Thyroid gland (tissue), 4 donors: Measurements from ENCODE around the gene ZGPAT.

ENCODE experiments used
- CTCF ChIP-seq, 6 experiments: fragments of 200-600 bp in 3 of 6; fragments of 450-650 bp in 3 of 6; sonication (generic) in 3 of 6; IDR thresholded peaks; one replicate each; pipeline ENCODE4 v1.5.1; 2016 to 2019; ENCODE audit warnings: antibody characterized with exemption in 6 of 6, mild to moderate bottlenecking in 2 of 6, inconsistent platforms in 1 of 6, moderate library complexity in 1 of 6
- POLR2A ChIP-seq, 2 donors: fragments of 450-650 bp; IDR thresholded peaks; one replicate each; pipeline ENCODE4 v1.6.1; 2017; ENCODE audit warnings: antibody characterized with exemption in 2 of 2, mild to moderate bottlenecking in 2 of 2, moderate library complexity in 1 of 2

- no peak for TF ChIP-seq CTCF (IDR thresholded peaks at IDR 0.05)
- no peak for TF ChIP-seq POLR2A (IDR thresholded peaks at IDR 0.05)
Measured at GRCh38 chr20:63774306-63774705, 66.5 kb downstream of the ZGPAT start.
